ENCODE data around the gene IGF2R. TPM values are rescaled to one million over a fixed set of nuclear protein-coding genes. Genes with fewer than 3 reads are reported as not detected.

The IGF2R gene
- total RNA-seq, 1 experiment from 2014 or later = 75.3 TPM

DNA sequence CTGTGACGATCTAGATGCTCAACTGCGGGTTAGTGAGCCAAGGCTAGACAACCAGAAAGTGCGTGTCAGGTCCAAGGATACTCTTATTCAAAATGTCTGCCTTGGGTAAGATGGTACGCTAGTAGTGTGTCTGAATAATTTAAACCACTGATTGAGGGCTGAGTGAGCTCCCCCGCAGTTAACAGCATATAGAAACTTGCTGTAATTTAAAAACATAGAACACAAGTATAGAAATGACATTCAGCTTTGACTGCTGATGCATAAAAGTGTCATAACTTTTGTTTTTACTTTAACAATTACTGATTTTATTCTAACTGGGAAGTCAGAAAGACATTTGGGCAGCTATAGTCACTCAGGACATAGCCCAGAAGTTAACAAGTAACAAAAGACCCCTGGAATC, 107.1 kb downstream of the IGF2R start:
- POLR2A ChIA-PET = no interaction called here
- Mint-ChIP-seq H3K4me1 (no peaks in the 10 kb centered on the region), H3K36me3 (peaks cover 69% of the 10 kb centered on the region), H3K27ac (no peak overlapping the region), H3K9me3 (peaks cover 11% of the 10 kb centered on the region), H3K4me3 (no peak overlapping the region), H3K27me3 (ENCODE audit: low read depth) (no peaks in the 10 kb centered on the region)
- TF ChIP-seq, protein P1, sequence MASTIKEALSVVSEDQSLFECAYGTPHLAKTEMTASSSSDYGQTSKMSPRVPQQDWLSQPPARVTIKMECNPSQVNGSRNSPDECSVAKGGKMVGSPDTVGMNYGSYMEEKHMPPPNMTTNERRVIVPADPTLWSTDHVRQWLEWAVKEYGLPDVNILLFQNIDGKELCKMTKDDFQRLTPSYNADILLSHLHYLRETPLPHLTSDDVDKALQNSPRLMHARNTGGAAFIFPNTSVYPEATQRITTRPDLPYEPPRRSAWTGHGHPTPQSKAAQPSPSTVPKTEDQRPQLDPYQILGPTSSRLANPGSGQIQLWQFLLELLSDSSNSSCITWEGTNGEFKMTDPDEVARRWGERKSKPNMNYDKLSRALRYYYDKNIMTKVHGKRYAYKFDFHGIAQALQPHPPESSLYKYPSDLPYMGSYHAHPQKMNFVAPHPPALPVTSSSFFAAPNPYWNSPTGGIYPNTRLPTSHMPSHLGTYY (CRISPR knock-in tag; IDR thresholded peaks at IDR 0.05) = no peak
- TF ChIP-seq ZNF671 (CRISPR knock-in tag; IDR thresholded peaks at IDR 0.05) = no peak
- no peak for TF ChIP-seq SMAD3 (CRISPR knock-in tag; IDR thresholded peaks at IDR 0.05; ENCODE audit: borderline replicate concordance)
- TF ChIP-seq, protein P2, sequence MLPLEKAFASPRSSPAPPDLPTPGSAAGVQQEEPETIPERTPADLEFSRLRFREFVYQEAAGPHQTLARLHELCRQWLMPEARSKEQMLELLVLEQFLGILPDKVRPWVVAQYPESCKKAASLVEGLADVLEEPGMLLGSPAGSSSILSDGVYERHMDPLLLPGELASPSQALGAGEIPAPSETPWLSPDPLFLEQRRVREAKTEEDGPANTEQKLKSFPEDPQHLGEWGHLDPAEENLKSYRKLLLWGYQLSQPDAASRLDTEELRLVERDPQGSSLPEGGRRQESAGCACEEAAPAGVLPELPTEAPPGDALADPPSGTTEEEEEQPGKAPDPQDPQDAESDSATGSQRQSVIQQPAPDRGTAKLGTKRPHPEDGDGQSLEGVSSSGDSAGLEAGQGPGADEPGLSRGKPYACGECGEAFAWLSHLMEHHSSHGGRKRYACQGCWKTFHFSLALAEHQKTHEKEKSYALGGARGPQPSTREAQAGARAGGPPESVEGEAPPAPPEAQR (CRISPR knock-in tag; IDR thresholded peaks at IDR 0.05) = no peak
- no peak for TF ChIP-seq CREB1 (CRISPR knock-in tag; IDR thresholded peaks at IDR 0.05)
- TF ChIP-seq, protein P3, sequence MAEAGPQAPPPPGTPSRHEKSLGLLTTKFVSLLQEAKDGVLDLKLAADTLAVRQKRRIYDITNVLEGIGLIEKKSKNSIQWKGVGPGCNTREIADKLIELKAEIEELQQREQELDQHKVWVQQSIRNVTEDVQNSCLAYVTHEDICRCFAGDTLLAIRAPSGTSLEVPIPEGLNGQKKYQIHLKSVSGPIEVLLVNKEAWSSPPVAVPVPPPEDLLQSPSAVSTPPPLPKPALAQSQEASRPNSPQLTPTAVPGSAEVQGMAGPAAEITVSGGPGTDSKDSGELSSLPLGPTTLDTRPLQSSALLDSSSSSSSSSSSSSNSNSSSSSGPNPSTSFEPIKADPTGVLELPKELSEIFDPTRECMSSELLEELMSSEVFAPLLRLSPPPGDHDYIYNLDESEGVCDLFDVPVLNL (CRISPR knock-in tag; IDR thresholded peaks at IDR 0.05; ENCODE audit: borderline replicate concordance, low read depth) = no peak
- TF ChIP-seq, protein P4, sequence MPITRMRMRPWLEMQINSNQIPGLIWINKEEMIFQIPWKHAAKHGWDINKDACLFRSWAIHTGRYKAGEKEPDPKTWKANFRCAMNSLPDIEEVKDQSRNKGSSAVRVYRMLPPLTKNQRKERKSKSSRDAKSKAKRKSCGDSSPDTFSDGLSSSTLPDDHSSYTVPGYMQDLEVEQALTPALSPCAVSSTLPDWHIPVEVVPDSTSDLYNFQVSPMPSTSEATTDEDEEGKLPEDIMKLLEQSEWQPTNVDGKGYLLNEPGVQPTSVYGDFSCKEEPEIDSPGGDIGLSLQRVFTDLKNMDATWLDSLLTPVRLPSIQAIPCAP (CRISPR knock-in tag; IDR thresholded peaks at IDR 0.05) = no peak
- TF ChIP-seq ETV6 (CRISPR knock-in tag; IDR thresholded peaks at IDR 0.05) = no peak
- TF ChIP-seq KAT7 (CRISPR knock-in tag; IDR thresholded peaks at IDR 0.05; ENCODE audit: borderline replicate concordance) = no peak
- TF ChIP-seq, protein P5, sequence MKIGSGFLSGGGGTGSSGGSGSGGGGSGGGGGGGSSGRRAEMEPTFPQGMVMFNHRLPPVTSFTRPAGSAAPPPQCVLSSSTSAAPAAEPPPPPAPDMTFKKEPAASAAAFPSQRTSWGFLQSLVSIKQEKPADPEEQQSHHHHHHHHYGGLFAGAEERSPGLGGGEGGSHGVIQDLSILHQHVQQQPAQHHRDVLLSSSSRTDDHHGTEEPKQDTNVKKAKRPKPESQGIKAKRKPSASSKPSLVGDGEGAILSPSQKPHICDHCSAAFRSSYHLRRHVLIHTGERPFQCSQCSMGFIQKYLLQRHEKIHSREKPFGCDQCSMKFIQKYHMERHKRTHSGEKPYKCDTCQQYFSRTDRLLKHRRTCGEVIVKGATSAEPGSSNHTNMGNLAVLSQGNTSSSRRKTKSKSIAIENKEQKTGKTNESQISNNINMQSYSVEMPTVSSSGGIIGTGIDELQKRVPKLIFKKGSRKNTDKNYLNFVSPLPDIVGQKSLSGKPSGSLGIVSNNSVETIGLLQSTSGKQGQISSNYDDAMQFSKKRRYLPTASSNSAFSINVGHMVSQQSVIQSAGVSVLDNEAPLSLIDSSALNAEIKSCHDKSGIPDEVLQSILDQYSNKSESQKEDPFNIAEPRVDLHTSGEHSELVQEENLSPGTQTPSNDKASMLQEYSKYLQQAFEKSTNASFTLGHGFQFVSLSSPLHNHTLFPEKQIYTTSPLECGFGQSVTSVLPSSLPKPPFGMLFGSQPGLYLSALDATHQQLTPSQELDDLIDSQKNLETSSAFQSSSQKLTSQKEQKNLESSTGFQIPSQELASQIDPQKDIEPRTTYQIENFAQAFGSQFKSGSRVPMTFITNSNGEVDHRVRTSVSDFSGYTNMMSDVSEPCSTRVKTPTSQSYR (CRISPR knock-in tag; IDR thresholded peaks at IDR 0.05) = no peak
- no peak for TF ChIP-seq GTF2I (CRISPR knock-in tag; conservative IDR thresholded peaks at IDR 0.05)
- no peak for TF ChIP-seq RORB (CRISPR knock-in tag; IDR thresholded peaks at IDR 0.05)
- TF ChIP-seq FOXK1 (CRISPR knock-in tag; IDR thresholded peaks at IDR 0.05) = no peak
- TF ChIP-seq, protein P6, sequence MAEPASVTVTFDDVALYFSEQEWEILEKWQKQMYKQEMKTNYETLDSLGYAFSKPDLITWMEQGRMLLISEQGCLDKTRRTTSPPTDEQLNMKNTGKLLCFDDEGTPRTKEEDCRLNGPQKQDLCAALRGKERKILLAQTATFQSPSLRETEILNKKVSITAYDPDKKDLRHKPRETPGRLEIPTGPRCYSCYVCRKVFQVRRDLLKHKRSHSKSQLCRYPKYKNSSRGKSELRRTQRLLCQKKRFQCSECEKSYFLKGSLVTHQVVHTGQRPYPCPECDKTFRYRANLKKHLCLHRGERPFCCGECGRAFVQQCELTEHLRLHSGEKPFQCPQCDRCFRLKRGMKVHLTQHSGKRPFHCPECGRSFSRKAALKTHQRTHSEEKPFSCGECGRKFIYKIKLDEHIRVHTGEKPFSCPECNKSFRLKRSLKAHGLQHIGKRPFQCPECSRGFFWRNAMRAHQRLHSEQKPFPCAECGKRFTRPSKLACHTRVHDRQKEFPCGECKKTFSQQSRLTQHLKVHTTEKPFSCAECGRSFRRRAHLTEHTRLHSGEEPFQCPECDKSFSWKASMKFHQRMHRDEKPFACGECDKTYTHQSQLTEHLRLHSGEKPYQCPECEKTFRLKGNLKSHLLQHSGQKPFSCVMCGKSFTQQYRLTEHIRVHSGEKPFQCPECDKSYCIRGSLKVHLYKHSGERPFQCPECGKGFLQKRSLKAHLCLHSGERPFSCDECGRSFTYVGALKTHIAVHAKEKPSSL (CRISPR knock-in tag; conservative IDR thresholded peaks at IDR 0.05) = no peak
- CTCF ChIA-PET = no interaction called here
- DNase-seq (ENCODE audit: low spot score) = no peak
- ATAC-seq = no peak

DNA sequence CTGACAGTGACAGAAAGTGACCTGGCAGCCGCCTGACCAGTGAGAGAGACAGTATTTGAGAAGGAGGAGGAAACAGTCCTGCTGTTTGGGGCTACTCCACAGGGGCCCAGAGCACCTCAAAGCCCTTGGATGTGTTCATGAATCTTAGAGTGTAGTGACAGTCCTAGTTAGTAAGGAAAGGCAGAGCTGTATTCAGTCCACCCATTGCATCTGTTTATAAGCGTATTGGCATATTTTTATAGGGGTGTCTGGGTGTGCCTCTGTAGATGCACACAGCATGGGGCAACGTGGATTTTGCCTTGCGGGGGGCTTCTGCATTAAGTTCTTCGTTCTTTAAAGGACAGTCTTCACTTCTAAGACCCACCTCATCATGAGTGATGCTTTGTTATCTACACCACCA, 108.1 kb downstream of the IGF2R start:
- H3K27ac Mint-ChIP-seq = no peak overlapping the region
- no peaks in the 10 kb centered on the region for H3K27me3 Mint-ChIP-seq (ENCODE audit: low read depth)
- CTCF ChIA-PET = no interaction called here
- ATAC-seq = no peak
- H3K36me3 Mint-ChIP-seq = peaks cover 74% of the 10 kb centered on the region
- no peak for DNase-seq (ENCODE audit: low spot score)
- no peak overlapping the region for H3K4me3 Mint-ChIP-seq
- no peaks in the 10 kb centered on the region for H3K4me1 Mint-ChIP-seq
- POLR2A ChIA-PET = interaction anchor here (0.6 kb wide), 1 partner anchor 15 kb away, joined by 3 read pairs; no protein-coding TSS in a partner anchor
- H3K9me3 Mint-ChIP-seq = peaks cover 21% of the 10 kb centered on the region
- no peak for TF ChIP-seq ZNF396 (CRISPR knock-in tag; IDR thresholded peaks at IDR 0.05; ENCODE audit: borderline replicate concordance)
- TF ChIP-seq, protein P3 (CRISPR knock-in tag; IDR thresholded peaks at IDR 0.05; ENCODE audit: borderline replicate concordance, low read depth) = no peak
- TF ChIP-seq SMAD4 (CRISPR knock-in tag; IDR thresholded peaks at IDR 0.05) = no peak
- TF ChIP-seq, protein P1 (CRISPR knock-in tag; IDR thresholded peaks at IDR 0.05) = no peak
- no peak for TF ChIP-seq NR1H2 (CRISPR knock-in tag; IDR thresholded peaks at IDR 0.05)
- TF ChIP-seq, protein P7, sequence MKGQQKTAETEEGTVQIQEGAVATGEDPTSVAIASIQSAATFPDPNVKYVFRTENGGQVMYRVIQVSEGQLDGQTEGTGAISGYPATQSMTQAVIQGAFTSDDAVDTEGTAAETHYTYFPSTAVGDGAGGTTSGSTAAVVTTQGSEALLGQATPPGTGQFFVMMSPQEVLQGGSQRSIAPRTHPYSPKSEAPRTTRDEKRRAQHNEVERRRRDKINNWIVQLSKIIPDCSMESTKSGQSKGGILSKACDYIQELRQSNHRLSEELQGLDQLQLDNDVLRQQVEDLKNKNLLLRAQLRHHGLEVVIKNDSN (CRISPR knock-in tag; IDR thresholded peaks at IDR 0.05) = no peak
- TF ChIP-seq ZNF671 (CRISPR knock-in tag; IDR thresholded peaks at IDR 0.05) = no peak
- no peak for TF ChIP-seq RELA (CRISPR knock-in tag; IDR thresholded peaks at IDR 0.05; ENCODE audit: borderline replicate concordance)
- no peak for TF ChIP-seq ZNF138 (CRISPR knock-in tag; conservative IDR thresholded peaks at IDR 0.05)
- no peak for TF ChIP-seq MYBL2 (CRISPR knock-in tag; IDR thresholded peaks at IDR 0.05)
- TF ChIP-seq FOXK1 (CRISPR knock-in tag; IDR thresholded peaks at IDR 0.05) = no peak
